ENCODE data around the gene BTF3.

BTF3 gene

DNA sequence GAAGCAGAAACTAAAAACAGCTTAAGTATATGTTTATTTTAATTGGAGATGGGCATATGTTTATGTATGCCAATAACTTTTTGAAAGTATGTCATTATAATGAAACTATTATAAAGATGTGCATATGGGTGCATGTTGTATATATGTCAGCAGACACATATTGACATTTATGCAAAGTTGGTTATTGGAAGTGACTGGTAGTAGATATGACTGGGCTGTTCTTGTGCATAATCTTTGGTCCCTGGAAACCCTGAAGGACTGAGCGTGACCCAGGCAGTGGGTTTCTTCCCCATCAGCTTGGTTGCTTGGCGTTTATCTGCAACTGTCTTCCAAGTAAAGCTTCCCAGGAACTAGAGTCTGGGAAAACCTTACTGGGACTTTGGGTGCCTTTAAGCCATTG is 41.5 kb downstream of the BTF3 start:
- Histone ChIP-seq H3K4me3 (ENCODE audit: low read length) (no peak overlapping the region), H3K36me3 (ENCODE audit: control insufficient read depth, insufficient read depth, low read length) (no peaks in the 10 kb centered on the region), H3K27me3 (ENCODE audit: control insufficient read depth, insufficient read depth, low read length) (no peaks in the 10 kb centered on the region), H3K9ac (ENCODE audit: low read length) (no peak overlapping the region), H3K4me1 (ENCODE audit: control insufficient read depth, insufficient read depth, low read length) (no peaks in the 10 kb centered on the region), H3K27ac (ENCODE audit: low read depth, low read length) (no peak overlapping the region)

DNA sequence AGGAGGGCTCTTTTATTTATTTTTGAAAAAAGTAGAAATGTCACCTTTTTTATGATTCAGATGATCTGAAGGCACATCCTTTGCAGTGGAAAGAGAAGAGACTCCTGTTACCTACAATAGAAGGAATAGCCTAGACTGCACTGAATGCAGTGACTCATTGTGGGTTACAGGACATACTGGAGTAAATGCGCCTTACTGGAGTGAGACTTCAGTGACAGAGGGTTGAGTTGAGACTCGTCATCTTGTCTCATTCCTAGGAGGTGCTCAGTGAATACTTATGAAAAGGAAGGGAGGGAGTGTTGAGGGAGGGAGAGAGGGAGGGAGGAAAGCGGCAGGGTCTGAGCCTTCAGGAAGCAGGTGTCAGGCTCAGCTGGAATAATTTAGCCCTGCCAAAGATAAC is 42.0 kb downstream of the BTF3 start:
- no peak overlapping the region for H3K9ac ChIP-seq (ENCODE audit: low read length)
- no peak overlapping the region for H3K27ac ChIP-seq (ENCODE audit: low read depth, low read length)

GRCh38 chr5:73542020-73542419 is 43.8 kb downstream of the BTF3 start:
- H3K27me3 ChIP-seq (ENCODE audit: control insufficient read depth, insufficient read depth, low read length), result no peaks in the 10 kb centered on the region
- no peaks in the 10 kb centered on the region for H3K4me1 ChIP-seq (ENCODE audit: control insufficient read depth, insufficient read depth, low read length)
- H3K27ac ChIP-seq (ENCODE audit: low read depth, low read length), result no peak overlapping the region
- H3K36me3 ChIP-seq (ENCODE audit: control insufficient read depth, insufficient read depth, low read length), result no peaks in the 10 kb centered on the region
- H3K9ac ChIP-seq (ENCODE audit: low read length), result no peak overlapping the region
- H3K4me3 ChIP-seq (ENCODE audit: low read length), result no peak overlapping the region

More for the DNA sequence above, 42.0 kb downstream of the BTF3 start:
- Histone ChIP-seq H3K4me3 (ENCODE audit: low read length) (no peak overlapping the region), H3K36me3 (ENCODE audit: control insufficient read depth, insufficient read depth, low read length) (no peaks in the 10 kb centered on the region), H3K4me1 (ENCODE audit: control insufficient read depth, insufficient read depth, low read length) (no peaks in the 10 kb centered on the region), H3K27me3 (ENCODE audit: control insufficient read depth, insufficient read depth, low read length) (no peaks in the 10 kb centered on the region)

GRCh38 chr5:73544429-73545402 is 46.5 kb downstream of the BTF3 start:
- H3K4me1 ChIP-seq (ENCODE audit: control insufficient read depth, insufficient read depth, low read length), result no peaks in the 10 kb centered on the region
- H3K4me3 ChIP-seq (ENCODE audit: low read length), result no peak overlapping the region
- no peak overlapping the region for H3K9ac ChIP-seq (ENCODE audit: low read length)
- H3K36me3 ChIP-seq (ENCODE audit: control insufficient read depth, insufficient read depth, low read length), result no peaks in the 10 kb centered on the region
- no peaks in the 10 kb centered on the region for H3K27me3 ChIP-seq (ENCODE audit: control insufficient read depth, insufficient read depth, low read length)
- H3K27ac ChIP-seq (ENCODE audit: low read depth, low read length), result no peak overlapping the region

DNA sequence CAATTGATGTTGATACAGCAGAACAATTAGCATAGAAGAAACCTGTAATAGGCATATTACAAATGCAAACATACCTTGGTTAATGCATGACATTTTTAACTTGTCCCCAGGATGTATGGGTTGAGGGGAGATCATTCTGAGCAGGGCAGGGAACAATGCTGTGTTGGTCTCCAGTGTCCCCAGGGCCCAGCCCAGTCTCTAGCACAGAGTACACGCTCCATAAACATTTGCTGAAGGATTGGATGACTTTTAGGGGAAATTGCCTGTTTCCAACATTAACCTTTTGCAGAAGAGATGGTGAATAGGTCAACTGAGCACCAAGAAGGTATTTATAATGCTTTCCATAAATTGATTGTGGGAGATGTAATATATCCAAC is 47.1 kb downstream of the BTF3 start:
- H3K27ac ChIP-seq (ENCODE audit: low read depth, low read length), result no peak overlapping the region
- no peaks in the 10 kb centered on the region for H3K36me3 ChIP-seq (ENCODE audit: control insufficient read depth, insufficient read depth, low read length)
- no peak overlapping the region for H3K9ac ChIP-seq (ENCODE audit: low read length)
- no peaks in the 10 kb centered on the region for H3K27me3 ChIP-seq (ENCODE audit: control insufficient read depth, insufficient read depth, low read length)
- H3K4me3 ChIP-seq (ENCODE audit: low read length), result no peak overlapping the region
- H3K4me1 ChIP-seq (ENCODE audit: control insufficient read depth, insufficient read depth, low read length), result no peaks in the 10 kb centered on the region

- no peaks in the 10 kb centered on the region for H3K27me3 ChIP-seq (ENCODE audit: control insufficient read depth, insufficient read depth, low read length)
- no peak overlapping the region for H3K9ac ChIP-seq (ENCODE audit: low read length)
- H3K36me3 ChIP-seq (ENCODE audit: control insufficient read depth, insufficient read depth, low read length), result peaks cover 6% of the 10 kb centered on the region
- H3K4me1 ChIP-seq (ENCODE audit: control insufficient read depth, insufficient read depth, low read length), result no peaks in the 10 kb centered on the region
- no peak overlapping the region for H3K27ac ChIP-seq (ENCODE audit: low read depth, low read length)
- no peak overlapping the region for H3K4me3 ChIP-seq (ENCODE audit: low read length)
Observed at GRCh38 chr5:73550016-73550415, 51.8 kb downstream of the BTF3 start.

- Histone ChIP-seq H3K9ac (ENCODE audit: low read length) (no peak overlapping the region), H3K36me3 (ENCODE audit: control insufficient read depth, insufficient read depth, low read length) (peaks cover 6% of the 10 kb centered on the region), H3K4me3 (ENCODE audit: low read length) (no peak overlapping the region), H3K27me3 (ENCODE audit: control insufficient read depth, insufficient read depth, low read length) (no peaks in the 10 kb centered on the region), H3K27ac (ENCODE audit: low read depth, low read length) (no peak overlapping the region), H3K4me1 (ENCODE audit: control insufficient read depth, insufficient read depth, low read length) (no peaks in the 10 kb centered on the region)
Observed at GRCh38 chr5:73552642-73553041, 54.4 kb downstream of the BTF3 start.

Data from rectal smooth muscle tissue (tissue), 1 donor.